ENCODE results near the gene GALT.

The GALT gene

DNA sequence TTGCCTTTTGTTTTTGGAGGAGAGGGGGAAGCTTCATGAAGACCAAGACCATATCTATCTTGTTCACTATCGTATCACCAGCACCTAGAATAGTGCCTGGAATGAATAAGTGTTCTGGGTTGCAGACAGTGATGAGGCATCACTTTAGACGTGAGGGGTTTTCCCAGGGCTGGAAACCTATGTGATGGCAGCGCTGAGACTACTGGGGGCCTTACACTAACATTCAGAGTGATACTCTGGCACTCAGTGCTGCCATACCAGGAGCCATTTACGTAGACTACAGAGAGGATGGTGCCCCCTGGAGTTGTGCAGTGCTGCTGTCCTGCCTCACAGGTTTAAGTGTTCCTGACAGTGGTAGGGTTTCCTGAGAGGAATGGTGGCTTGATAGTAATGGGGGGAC, 37.7 kb downstream of the GALT start:
- DNase-seq (ENCODE audit: low read depth in 2 of 2): no peak

DNA sequence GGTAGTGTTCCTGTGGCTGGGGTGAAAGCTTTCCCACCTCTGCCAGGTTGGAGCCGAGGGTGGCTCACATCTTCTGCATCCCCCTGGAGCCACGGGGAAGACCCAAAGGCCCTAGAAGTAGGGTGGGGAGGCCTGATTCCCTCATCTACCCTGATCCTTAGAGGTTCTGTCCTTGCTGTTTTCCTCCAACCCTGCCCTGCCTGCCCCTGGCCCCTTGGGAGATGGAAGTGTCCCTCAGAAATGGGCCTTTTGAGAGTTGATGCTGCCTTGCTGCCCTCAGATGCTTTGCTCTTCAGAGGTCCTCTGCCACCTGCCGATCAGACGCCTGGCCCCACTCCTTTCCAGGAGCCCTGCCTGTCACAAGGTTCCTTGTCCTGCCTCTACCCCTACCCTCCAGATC, 38.3 kb downstream of the GALT start:
- DNase-seq (ENCODE audit: low read depth in 2 of 2): no peak

DNA sequence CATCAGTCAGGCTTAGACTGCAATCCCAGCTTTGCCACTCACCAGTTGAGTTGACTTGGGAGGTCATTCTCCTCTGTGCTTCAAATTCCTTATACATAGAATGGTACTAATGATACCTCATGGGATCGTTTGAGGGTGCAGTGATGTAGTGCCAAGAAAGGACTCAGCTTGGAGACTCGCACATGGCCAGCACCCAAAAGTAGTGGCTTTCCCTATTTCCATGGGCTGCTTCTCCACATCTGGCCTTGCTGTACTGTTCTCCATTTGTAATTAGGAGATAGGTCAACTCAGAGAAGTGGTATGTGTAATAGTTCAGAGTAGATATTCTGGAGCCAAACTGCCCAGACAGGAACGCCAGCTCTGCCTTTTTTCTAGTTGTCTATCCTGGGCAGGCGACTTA, 39.1 kb downstream of the GALT start:
- DNase-seq (ENCODE audit: low read depth in 2 of 2): no peak

DNA sequence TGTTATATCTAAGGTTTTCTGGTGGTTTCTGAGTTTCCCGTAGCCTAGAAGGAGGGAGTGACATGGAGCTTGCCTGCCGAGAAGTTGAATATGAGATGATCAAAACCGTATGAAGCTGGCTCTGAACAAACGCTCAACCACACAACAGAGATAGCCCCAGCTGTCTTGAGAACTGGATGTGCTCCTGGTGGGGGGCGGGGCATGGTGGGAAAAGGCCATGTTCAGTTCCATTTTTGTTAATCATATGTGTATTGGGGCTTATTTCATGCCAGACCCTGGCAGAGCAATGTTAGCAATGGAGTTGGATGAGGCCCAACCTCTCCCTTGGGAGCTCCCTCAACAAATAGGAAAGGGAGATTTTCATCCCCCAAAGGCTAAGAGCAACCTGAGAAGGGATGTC, 39.8 kb downstream of the GALT start:
- no peak for DNase-seq (ENCODE audit: low read depth in 2 of 2)

DNA sequence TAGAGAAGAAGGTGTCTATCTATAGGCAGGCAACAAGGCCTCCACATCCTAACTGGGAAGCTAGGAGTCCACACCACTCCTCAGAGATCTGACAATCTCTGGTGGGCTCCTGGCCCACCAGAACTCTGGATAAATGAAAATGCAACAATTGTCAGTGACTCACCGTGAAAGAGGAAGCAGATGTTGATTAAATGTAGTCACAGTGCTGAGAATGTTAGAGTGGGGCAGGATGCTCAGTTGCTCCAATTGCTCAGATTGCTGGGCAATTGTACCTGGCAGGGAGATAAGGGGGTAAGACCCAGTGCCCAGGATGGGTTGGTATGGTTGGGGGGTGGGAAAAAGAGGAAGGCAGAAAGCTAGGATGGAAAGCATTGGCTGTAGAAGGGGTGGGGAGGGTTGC, 40.3 kb downstream of the GALT start:
- no peak for DNase-seq (ENCODE audit: low read depth in 2 of 2)

DNA sequence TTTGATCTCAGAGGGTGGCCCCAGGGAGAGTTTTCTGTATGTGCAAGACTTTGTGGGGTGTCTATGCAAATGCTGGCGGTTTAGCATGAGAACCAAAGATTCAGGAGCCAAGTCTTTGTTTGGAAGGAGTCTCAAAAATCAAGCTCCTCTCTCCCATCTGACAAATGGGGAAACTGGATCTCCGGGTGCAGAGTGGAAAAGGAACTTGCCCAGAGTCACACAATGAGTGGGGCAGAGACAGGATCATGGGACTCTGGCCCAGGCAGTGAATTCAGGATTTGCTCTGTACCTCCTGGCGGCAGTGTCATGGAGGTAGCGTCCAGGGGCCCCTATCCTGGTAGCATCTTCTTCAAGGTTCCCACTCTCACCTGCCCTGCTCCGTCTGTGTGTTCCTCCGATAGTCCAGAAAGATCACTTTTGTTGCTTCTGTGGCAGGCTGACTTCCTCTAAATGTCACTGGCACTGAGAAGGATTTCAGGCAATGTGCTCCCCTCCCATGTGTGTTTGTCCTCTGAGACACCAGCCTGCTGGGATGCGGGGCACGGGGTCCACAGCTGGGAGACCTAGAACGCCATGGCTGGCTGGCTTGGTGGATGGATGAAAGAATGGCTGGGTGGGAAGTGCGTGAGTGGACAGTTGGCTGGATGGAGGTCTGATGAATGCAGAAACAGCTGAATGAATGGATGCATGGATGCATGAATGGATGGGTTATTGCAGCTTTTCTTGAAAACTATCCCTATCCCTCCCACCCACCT, 41.0 kb downstream of the GALT start:
- no peak for DNase-seq (ENCODE audit: low read depth in 2 of 2)

DNA sequence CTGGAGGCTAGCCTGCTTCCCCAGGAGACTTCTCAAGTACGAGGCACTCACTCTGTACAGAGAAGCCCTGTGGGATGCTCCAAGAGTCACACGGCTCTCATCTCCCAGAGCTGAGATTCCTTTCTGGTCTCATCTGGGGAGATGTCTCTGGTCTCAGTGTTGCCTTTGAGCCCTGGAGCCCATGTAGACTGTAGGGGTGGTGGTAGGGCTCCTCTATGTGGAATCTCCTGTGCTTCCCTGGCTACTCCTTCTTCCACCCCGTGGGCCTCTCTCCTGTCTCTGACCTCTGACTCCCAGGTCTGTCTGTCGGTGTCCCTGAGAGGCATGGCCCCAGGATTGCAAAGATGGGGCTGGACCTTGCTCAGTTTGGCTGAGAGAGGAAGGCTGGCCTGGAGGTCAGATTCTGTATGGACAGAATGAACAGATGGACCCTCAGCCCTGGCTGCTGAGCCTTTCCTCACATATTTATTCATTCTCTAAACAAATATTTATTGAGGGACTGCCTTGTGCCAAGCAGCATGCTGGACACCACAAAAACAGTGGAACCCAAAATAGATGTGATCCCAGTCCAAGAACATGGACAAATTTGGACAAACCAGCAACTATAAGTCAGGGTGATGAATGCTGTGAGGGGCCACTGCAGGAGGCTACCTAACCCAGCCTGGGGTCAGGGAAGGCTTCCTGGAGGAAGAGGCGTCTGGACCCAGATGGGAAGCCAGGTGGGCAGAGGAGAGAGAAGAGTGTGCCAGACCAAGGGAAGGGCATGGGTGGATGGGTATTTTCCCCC, 42.0 kb downstream of the GALT start:
- no peak for DNase-seq (ENCODE audit: low read depth in 2 of 2)

DNA sequence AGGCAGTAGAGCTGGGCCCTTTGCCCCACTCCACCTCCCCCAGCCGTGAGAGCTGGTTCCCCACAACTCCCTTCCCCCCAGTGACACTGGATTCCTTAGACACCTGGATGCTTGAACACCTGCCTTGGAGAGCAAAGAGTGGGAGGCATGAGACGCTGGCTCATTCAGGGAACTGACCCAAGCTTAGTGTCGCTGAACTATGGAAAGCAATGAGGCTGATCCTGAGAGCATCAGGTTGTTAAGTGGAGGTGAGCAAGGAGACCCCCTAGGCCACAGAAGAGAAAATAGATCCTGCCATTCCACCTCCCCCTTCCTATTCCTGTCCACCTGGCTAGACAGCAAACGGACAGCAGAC, 42.6 kb downstream of the GALT start:
- no peak for DNase-seq (ENCODE audit: low read depth in 2 of 2)

DNA sequence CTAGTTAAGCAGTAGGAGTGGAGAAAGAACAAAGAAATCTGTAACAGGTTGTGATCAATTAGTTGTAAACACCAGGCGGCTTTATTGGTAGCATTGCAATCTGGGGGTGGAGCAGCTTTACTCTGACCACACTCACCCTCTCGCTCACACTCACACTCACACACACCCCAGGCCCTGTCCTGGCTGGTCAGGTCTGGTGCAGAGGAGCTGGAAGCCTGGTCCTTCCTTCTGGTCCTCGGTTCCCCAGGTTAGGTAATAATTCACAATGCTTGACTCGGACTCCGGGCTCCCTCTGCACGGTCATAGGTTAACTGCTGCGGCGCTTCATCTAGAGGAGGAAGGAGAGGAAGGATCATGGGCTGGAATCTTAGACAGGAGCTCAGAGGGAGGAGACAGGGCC, 43.0 kb downstream of the GALT start:
- DNase-seq (ENCODE audit: low read depth in 2 of 2): no peak

DNA sequence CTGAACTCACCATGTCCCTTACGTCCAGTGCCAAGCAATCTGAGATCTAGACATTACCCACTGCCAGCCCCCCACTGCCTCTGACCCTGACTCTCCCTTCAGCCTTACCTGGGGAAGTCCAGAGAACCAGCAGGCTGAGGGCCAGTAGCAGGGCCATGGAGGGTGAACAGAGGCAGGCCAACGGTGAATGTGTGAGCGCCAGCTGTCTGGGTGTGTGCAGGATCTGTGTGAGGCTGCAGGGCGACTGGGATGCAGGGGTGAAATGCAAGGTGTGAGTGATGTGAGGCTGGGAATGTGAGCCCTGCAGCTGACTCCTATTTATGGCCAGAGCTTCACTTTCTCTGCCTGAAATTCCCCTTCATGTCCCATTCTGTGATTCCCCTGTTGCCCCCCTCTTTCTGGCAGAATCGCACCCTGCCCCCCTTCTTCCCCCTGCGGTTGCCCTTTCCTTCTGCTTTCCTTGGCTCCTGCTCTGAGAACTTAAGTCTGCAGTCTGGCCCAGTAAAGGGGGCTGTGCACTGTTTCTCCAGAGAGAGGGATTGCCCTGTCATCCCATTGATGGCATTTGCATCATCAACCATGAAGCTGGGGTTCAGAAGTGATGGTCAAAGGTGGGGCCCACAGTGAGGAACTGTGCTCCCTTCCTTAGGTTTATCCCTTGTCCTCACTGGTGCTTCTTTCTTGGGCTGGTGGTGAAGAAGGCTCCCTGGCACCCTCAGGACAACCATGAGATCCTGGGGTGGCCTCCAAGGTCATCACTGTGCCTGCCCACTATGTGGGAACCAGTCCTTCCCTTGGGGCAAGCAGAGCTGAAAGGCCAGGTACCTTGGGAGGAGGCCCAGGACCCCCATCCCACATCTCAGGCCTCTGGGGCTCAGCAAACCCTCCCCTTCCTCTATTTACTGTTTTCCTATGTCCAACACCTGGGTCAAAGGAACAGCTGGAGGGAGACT, 44.8 kb downstream of the GALT start, which contains the start of gene CCL19:
TSS of gene CCL19 (minus strand) at position 294 of the 953 bp plus-strand sequence. CDS start at position 157, 137 bp downstream.
- DNase-seq (ENCODE audit: low read depth in 2 of 2): no peak

DNA sequence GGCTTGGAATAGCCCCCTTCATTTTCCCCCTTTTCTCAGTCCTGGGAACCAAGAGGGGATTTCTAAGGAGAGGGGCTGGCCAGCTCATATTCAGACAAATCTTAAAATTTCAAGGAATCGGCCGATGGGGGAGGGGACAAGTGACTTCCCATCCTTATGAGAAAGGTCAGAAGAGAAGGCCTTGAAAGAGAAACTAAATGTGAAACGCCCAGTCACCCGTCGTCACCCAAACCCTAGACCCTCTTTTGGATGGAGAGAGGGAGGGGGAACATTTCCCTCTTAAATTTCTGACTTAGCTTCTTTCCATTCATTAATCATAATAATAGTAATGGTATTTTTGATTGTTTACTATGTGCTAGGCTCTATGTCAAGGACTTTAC, 45.5 kb downstream of the GALT start:
- no peak for DNase-seq (ENCODE audit: low read depth in 2 of 2)

DNA sequence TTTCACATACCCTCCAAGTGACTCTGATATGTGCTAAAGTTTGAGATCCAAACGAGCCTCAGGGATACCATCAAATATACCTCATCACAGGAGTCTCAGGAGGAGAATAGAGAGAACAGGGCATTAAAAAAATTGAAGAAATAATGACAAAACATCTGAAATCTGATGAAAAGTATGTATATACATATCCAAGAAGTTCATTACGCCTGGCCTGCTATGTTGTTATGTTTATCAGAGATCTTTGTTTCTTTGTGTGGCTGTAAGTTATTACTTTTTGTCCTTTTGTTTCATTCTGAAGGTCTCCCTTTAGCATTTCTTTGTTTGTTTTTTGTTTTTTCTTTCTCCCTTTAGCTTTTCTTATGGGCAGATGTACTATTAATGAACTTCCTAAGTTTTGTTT, 47.1 kb downstream of the GALT start:
- no peak for DNase-seq (ENCODE audit: low read depth in 2 of 2)

DNA sequence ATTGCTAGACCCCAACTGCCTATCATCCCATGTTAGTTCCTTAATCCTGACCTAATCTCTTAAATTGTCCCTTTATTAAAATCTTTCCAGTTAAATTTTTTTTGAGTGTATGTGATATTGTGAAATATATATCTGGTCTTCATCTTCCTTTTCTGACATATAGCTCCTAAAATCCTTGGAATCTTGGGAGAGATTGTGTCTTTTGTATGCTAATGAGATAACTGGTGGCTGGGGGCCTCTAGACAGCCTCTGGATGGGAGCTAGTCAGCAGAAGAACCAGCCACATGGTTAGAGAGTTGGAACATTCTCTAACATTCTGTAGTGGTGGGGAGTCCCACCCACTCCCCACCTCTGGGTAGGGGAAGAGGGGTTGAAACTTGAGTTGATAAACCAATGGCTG, 48.3 kb downstream of the GALT start:
- no peak for DNase-seq (ENCODE audit: low read depth in 2 of 2)

Data from stimulated activated CD8-positive, alpha-beta memory T cell treated with anti-CD3 and anti-CD28 coated beads, Interleukin-15, amount 100 ng/mL, for 48 hours (primary cell).